Measurements from ENCODE around the gene CAMTA1. TPM values are rescaled to one million over a fixed set of nuclear protein-coding genes. Genes with fewer than 3 reads are reported as not detected.

CAMTA1 gene
- total and polyA plus RNA-seq, 8 donors, result 13.0 to 54.2 (median 23.6) TPM

DNA sequence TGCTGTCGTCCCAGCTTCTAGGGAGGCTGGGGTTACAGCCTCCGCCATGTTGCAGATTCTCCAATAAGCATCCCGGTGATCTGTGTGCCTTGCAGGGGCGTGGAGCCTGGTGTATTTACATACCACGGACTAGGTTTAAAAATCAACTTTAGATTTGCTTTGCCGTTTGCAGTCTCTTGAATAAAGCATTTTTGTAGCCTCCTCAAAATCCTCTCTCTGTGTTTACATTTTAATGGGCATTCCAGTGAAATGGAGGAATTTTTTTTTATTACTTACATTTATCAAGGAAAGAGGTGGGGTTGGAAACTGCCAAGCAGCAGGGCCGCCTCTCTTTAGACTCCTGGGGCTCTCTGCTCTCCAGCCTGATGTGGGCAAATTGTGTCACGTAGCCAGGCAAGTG lies 548.4 kb downstream of the CAMTA1 start:
- Histone ChIP-seq H3K27ac (no peak overlapping the region), H3K27me3 (no peaks in the 10 kb centered on the region), H3K36me3 (no peaks in the 10 kb centered on the region), H3K4me1 (no peaks in the 10 kb centered on the region), H3K9me3 (no peaks in the 10 kb centered on the region), H3K4me3 (no peak overlapping the region)
- no peak for FAIRE-seq
- intact Hi-C loops (cut with DNase I), result no loop called here
- WGBS, 2 donors, result 31% methylated on average over 8 of the region's 8 CpGs
- TF ChIP-seq CTCF (IDR thresholded peaks at IDR 0.05), result no peak
- ATAC-seq, result no peak
- DNase-seq, result no peak

- Histone ChIP-seq H3K27me3 (no peaks in the 10 kb centered on the region), H3K36me3 (no peaks in the 10 kb centered on the region), H3K27ac (no peak overlapping the region), H3K9me3 (no peaks in the 10 kb centered on the region), H3K4me1 (no peaks in the 10 kb centered on the region), H3K4me3 (no peak overlapping the region)
- DNase-seq, result no peak
- no peak for ATAC-seq
- intact Hi-C loops (cut with DNase I), result no loop called here
- FAIRE-seq, result no peak
- no peak for TF ChIP-seq CTCF (IDR thresholded peaks at IDR 0.05)
- 55 to 58% methylated on average over 10 of the region's 10 CpGs for WGBS, 2 donors
Measured at GRCh38 chr1:7334475-7335035, 549.3 kb downstream of the CAMTA1 start.

GRCh38 chr1:7335224-7335879 lies 550.1 kb downstream of the CAMTA1 start:
- no peak for TF ChIP-seq CTCF (IDR thresholded peaks at IDR 0.05)
- Histone ChIP-seq H3K4me3 (no peak overlapping the region), H3K27ac (no peak overlapping the region), H3K27me3 (no peaks in the 10 kb centered on the region), H3K9me3 (no peaks in the 10 kb centered on the region), H3K36me3 (no peaks in the 10 kb centered on the region), H3K4me1 (no peaks in the 10 kb centered on the region)
- ATAC-seq (no peak), DNase-seq (no peak), FAIRE-seq (no peak)
- intact Hi-C loops (cut with DNase I), result no loop called here
- 31 to 46% methylated on average over 13 of the region's 13 CpGs for WGBS, 2 donors

DNA sequence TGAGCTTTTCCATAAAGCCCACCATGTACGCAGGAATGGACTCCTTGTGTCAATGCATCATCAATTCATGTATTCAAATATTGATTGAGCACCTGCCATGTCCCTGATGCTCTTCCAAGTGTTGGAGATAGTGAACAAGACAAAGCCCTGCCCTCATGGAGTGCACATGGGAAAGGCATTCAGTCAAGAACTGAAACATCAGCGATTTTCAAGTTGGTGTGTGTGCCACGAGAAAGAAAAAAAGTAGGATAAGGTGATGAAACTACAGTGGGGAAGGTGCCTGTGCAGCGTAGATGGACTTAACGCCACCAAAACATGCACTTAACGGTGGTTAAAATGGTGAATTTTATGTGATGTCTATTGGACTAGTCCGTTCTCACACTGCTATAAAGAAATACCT lies 553.2 kb downstream of the CAMTA1 start:
- 89 to 94% methylated on average over 7 of the region's 7 CpGs for WGBS, 2 donors
- no peak for FAIRE-seq
- no peak overlapping the region for H3K27ac ChIP-seq

More for the DNA sequence above, 553.2 kb downstream of the CAMTA1 start:
- H3K36me3 ChIP-seq, result no peaks in the 10 kb centered on the region
- no peak for TF ChIP-seq CTCF (IDR thresholded peaks at IDR 0.05)
- no peaks in the 10 kb centered on the region for H3K4me1 ChIP-seq
- ATAC-seq (no peak), DNase-seq (no peak)
- no peaks in the 10 kb centered on the region for H3K27me3 ChIP-seq
- no peak overlapping the region for H3K4me3 ChIP-seq
- intact Hi-C loops (cut with DNase I), result no loop called here
- no peaks in the 10 kb centered on the region for H3K9me3 ChIP-seq
